Measurements from ENCODE around the gene GSDMA.
"Not testable (repeated sequence)": the region's sequence is repeated elsewhere in the genome, so short reads cannot be mapped to it uniquely, and the experiment has no call there.

Gene GSDMA

DNA sequence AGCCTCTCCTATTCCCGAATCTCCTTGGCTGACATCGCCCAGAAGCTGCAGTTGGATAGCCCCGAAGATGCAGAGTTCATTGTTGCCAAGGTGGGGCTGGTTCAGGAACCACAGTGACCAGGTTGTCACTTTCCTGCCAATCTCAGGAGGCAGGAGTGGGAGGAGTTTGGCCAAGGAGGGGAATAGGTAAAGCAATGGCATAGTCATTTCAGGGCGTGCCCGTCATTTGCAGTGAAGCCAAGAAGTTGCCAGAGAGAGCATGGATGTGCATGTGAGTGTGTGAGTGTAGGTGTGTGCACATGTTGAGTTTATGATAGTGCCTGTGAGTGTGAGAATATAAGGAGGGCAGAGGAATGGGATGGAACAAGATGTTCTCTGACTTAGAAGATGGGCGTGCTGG lies 32.6 kb downstream of the GSDMA start:
- TF ChIP-seq, protein P1, sequence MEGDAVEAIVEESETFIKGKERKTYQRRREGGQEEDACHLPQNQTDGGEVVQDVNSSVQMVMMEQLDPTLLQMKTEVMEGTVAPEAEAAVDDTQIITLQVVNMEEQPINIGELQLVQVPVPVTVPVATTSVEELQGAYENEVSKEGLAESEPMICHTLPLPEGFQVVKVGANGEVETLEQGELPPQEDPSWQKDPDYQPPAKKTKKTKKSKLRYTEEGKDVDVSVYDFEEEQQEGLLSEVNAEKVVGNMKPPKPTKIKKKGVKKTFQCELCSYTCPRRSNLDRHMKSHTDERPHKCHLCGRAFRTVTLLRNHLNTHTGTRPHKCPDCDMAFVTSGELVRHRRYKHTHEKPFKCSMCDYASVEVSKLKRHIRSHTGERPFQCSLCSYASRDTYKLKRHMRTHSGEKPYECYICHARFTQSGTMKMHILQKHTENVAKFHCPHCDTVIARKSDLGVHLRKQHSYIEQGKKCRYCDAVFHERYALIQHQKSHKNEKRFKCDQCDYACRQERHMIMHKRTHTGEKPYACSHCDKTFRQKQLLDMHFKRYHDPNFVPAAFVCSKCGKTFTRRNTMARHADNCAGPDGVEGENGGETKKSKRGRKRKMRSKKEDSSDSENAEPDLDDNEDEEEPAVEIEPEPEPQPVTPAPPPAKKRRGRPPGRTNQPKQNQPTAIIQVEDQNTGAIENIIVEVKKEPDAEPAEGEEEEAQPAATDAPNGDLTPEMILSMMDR (IDR thresholded peaks at IDR 0.05; ENCODE audit: control insufficient read depth, extremely low read depth, insufficient read depth), result no peak
- no peak overlapping the region for H3K4me3 ChIP-seq (ENCODE audit: low read depth, low read length)
- DNase-seq (ENCODE audit: low read depth), result no peak

DNA sequence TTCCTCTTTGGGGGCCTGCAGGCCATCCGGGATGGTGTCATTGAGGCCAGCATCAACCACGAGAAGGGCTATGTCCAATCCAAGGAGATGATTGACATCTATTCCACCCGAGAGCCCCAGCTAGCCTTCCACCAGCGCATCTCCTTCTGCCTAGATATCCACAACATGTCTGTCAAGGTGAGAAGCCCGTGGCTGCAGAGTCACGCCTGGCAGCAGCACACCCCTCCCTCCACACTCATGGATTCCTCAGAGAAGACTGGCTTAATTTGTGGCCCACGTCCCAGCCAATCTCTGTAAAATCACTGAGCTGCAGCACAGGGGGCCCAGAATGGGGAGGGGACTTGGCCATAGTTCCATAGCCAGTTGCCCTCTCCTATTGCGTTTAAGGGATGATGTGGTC lies 33.4 kb downstream of the GSDMA start:
- DNase-seq (ENCODE audit: low read depth), result no peak
- TF ChIP-seq, protein P1 (IDR thresholded peaks at IDR 0.05; ENCODE audit: control insufficient read depth, extremely low read depth, insufficient read depth), result no peak
- no peak overlapping the region for H3K4me3 ChIP-seq (ENCODE audit: low read depth, low read length)

- H3K4me3 ChIP-seq (ENCODE audit: low read depth, low read length), result no peak overlapping the region
- TF ChIP-seq, protein P1 (IDR thresholded peaks at IDR 0.05; ENCODE audit: control insufficient read depth, extremely low read depth, insufficient read depth), result no peak
- no peak for DNase-seq (ENCODE audit: low read depth)
Observed at GRCh38 chr17:39996800-39997199, 34.0 kb downstream of the GSDMA start.

DNA sequence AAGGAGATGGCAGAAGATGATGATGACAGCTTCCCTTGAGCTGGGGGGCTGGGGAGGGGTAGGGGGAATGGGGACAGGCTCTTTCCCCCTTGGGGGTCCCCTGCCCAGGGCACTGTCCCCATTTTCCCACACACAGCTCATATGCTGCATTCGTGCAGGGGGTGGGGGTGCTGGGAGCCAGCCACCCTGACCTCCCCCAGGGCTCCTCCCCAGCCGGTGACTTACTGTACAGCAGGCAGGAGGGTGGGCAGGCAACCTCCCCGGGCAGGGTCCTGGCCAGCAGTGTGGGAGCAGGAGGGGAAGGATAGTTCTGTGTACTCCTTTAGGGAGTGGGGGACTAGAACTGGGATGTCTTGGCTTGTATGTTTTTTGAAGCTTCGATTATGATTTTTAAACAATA lies 34.7 kb downstream of the GSDMA start:
- no peak overlapping the region for H3K4me3 ChIP-seq (ENCODE audit: low read depth, low read length)
- TF ChIP-seq, protein P1 (IDR thresholded peaks at IDR 0.05; ENCODE audit: control insufficient read depth, extremely low read depth, insufficient read depth), result no peak
- DNase-seq (ENCODE audit: low read depth), result no peak

- H3K4me3 ChIP-seq (ENCODE audit: low read depth, low read length), result no peak overlapping the region
- DNase-seq (ENCODE audit: low read depth), result no peak
- TF ChIP-seq, protein P1 (IDR thresholded peaks at IDR 0.05; ENCODE audit: control insufficient read depth, extremely low read depth, insufficient read depth), result no peak
Observed at GRCh38 chr17:39999067-39999466, 36.3 kb downstream of the GSDMA start.

DNA sequence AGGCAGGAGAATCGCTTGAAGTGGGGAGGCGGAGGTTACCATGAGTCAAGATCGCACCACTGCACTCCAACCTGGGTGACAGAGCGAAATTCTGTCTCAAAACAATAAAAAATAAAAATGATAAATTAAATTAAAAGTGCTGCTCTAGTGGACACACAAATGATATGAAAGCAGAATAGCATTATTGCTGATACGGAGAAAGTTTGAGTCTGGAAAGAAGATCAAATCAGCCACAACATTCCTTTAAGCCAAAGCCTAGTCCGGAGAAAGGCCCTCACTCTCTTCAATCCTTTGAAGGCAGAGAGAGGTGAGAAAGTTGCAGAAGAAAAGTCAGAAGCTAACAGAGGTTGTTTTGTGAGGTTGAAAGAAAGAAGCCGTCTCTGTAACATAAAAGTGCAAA lies 37.4 kb downstream of the GSDMA start:
- H3K4me3 ChIP-seq (ENCODE audit: low read depth, low read length), result no peak overlapping the region
- no peak for DNase-seq (ENCODE audit: low read depth)
- TF ChIP-seq, protein P1 (IDR thresholded peaks at IDR 0.05; ENCODE audit: control insufficient read depth, extremely low read depth, insufficient read depth), result no peak

DNA sequence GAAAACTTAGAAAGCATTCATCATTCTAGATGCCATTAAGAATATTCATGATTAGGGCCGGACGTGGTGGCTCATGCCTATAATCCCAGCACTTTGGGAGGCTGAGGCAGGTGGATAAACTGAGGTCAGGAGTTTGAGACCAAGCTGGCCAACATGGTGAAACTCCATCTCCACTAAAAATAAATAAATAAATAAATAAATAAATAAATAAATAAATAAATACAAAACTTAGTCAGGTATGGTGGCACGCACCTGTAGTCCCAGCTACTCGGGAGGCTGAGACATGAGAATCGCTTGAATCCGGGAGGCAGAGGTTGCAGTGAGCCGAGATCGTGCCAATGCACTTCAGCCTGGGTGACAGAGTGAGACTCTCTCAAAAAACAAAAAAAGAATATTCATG lies 38.5 kb downstream of the GSDMA start:
- DNase-seq (ENCODE audit: low read depth); H3K4me3 ChIP-seq (ENCODE audit: low read depth, low read length): not testable (repeated sequence)

DNA sequence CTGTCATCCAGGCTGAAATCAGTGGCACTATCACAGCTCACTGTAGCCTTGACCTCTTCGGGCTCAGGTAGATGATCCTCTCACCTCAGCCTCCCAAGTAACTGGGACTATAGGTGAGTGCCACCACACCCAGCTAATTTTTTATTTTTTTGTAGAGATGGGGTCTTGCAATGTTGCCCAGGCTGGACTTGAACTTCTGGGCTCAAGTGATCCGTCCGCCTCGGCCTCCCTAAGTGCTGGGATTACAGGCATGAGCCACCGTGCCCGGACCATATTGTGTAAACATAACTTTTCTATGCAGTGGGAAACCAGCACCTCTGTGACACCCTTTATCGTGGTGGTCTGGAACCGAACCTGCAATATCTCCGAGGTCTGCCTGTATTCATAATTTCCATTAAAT lies 41.3 kb downstream of the GSDMA start:
- TF ChIP-seq, protein P1 (IDR thresholded peaks at IDR 0.05; ENCODE audit: control insufficient read depth, extremely low read depth, insufficient read depth), result no peak
- H3K4me3 ChIP-seq (ENCODE audit: low read depth, low read length), result no peak overlapping the region
- no peak for DNase-seq (ENCODE audit: low read depth)

All from LNCaP clone FGC (cell line).